DOHH2 (cell line): ENCODE measurements around the gene IQSEC1.

Source experiments
- H3F3A ChIP-seq: fragments of 200-600 bp; sonication (generic), shearing (Covaris generic); 2 replicates; pipeline ENCODE4 v1.6.0; 2016; ENCODE audit warnings: antibody characterized with exemption, mild to moderate bottlenecking; ENCODE audit not compliant: control insufficient read depth, insufficient read depth
- H3K27ac ChIP-seq: fragments of 200-600 bp; sonication (generic); 2 replicates; pipeline ENCODE4 v1.5.1; 2014; ENCODE audit warnings: low read depth, mild to moderate bottlenecking, low read length, moderate library complexity
- H3K27me3 ChIP-seq: fragments of 200-600 bp; sonication (generic); 2 replicates; pipeline ENCODE4 v1.6.1; 2014; ENCODE audit warnings: mild to moderate bottlenecking, low read length, mixed read lengths; ENCODE audit not compliant: control insufficient read depth
- H3K36me3 ChIP-seq: fragments of 200-600 bp; sonication (generic); 2 replicates; pipeline ENCODE4 v1.6.1; 2014; ENCODE audit warnings: mild to moderate bottlenecking, low read length, moderate library complexity, mixed read lengths; ENCODE audit not compliant: control insufficient read depth
- H3K4me1 ChIP-seq: fragments of 200-600 bp; sonication (generic); 2 replicates; pipeline ENCODE4 v1.6.1; 2014; ENCODE audit warnings: mild to moderate bottlenecking, low read length, mixed read lengths; ENCODE audit not compliant: control insufficient read depth
- H3K4me2 ChIP-seq: fragments of 200-600 bp; sonication (generic); 2 replicates; pipeline ENCODE4 v1.6.0; 2014; ENCODE audit warnings: mild to moderate bottlenecking, low read length, moderate library complexity
- H3K4me3 ChIP-seq: fragments of 200-600 bp; sonication (generic); 2 replicates; pipeline ENCODE4 v1.5.1; 2014; ENCODE audit warnings: mild to moderate bottlenecking, low read length, mixed read lengths
- H3K79me2 ChIP-seq: fragments of 200-600 bp; sonication (generic); 2 replicates; pipeline ENCODE4 v1.6.1; 2014; ENCODE audit warnings: mild to moderate bottlenecking, low read length, mixed read lengths; ENCODE audit not compliant: control insufficient read depth
- H3K9me2 ChIP-seq: fragments of 200-600 bp; sonication (generic); replicated peaks from 2 replicates; pipeline ENCODE4 v1.6.1; 2014; ENCODE audit warnings: mild to moderate bottlenecking, low read length, mixed read lengths; ENCODE audit not compliant: control insufficient read depth
- H3K9me3 ChIP-seq: fragments of 200-600 bp; sonication (generic); 2 replicates; pipeline ENCODE4 v1.6.1; 2014; ENCODE audit warnings: antibody characterized with exemption, low read length, mixed read lengths; ENCODE audit not compliant: control insufficient read depth, insufficient read depth
- H4K20me1 ChIP-seq: fragments of 200-600 bp; sonication (generic); 2 replicates; pipeline ENCODE4 v1.6.0; 2014; ENCODE audit warnings: low read depth, mild to moderate bottlenecking, antibody characterized with exemption, low read length, moderate library complexity; ENCODE audit not compliant: control insufficient read depth, insufficient read depth
- CTCF ChIP-seq: fragments of 200-600 bp; sonication (generic); IDR thresholded peaks from one replicate; pipeline ENCODE4 v1.5.1; 2014; ENCODE audit warnings: antibody characterized with exemption, mild to moderate bottlenecking, low read depth, low read length; ENCODE audit not compliant: poor library complexity, severe bottlenecking
- EZH2phosphoT487 ChIP-seq: fragments of 200-600 bp; sonication (generic); IDR thresholded peaks from 2 replicates; pipeline ENCODE4 v1.6.1; 2017; ENCODE audit warnings: borderline replicate concordance, mild to moderate bottlenecking, antibody characterized with exemption, low read length, moderate library complexity, mixed read lengths

IQSEC1 gene

GRCh38 chr3:13051581-13051980, 21.6 kb downstream of the IQSEC1 start:
- no peaks in the 10 kb centered on the region for H3K79me2 ChIP-seq
- H3K4me1 ChIP-seq = peaks cover 9% of the 10 kb centered on the region
- H4K20me1 ChIP-seq = no peaks in the 10 kb centered on the region
- no peaks in the 10 kb centered on the region for H3K9me2 ChIP-seq
- no peaks in the 10 kb centered on the region for H3F3A ChIP-seq
- H3K27me3 ChIP-seq = no peaks in the 10 kb centered on the region
- no peak overlapping the region for H3K4me3 ChIP-seq
- TF ChIP-seq CTCF = no peak
- no peak for TF ChIP-seq EZH2phosphoT487
- no peaks in the 10 kb centered on the region for H3K9me3 ChIP-seq
- no peak overlapping the region for H3K27ac ChIP-seq
- H3K4me2 ChIP-seq = no peak overlapping the region
- no peaks in the 10 kb centered on the region for H3K36me3 ChIP-seq

- Histone ChIP-seq H3K4me2 (no peak overlapping the region), H3K36me3 (no peaks in the 10 kb centered on the region), H3K27ac (no peak overlapping the region), H3K9me2 (no peaks in the 10 kb centered on the region), H3K4me1 (peaks cover 14% of the 10 kb centered on the region), H3K9me3 (no peaks in the 10 kb centered on the region), H4K20me1 (no peaks in the 10 kb centered on the region), H3K4me3 (no peak overlapping the region), H3F3A (no peaks in the 10 kb centered on the region), H3K79me2 (no peaks in the 10 kb centered on the region), H3K27me3 (no peaks in the 10 kb centered on the region)
- TF ChIP-seq CTCF (no peak), EZH2phosphoT487 (no peak)
Measured at GRCh38 chr3:13051066-13051465, 22.2 kb downstream of the IQSEC1 start.

GRCh38 chr3:13050446-13050845, 22.8 kb downstream of the IQSEC1 start:
- no peaks in the 10 kb centered on the region for H3F3A ChIP-seq
- no peaks in the 10 kb centered on the region for H3K9me3 ChIP-seq
- no peaks in the 10 kb centered on the region for H4K20me1 ChIP-seq
- TF ChIP-seq EZH2phosphoT487 = no peak
- TF ChIP-seq CTCF = no peak
- peaks cover 21% of the 10 kb centered on the region for H3K4me1 ChIP-seq
- H3K4me3 ChIP-seq = no peak overlapping the region
- H3K4me2 ChIP-seq = no peak overlapping the region
- no peaks in the 10 kb centered on the region for H3K36me3 ChIP-seq
- H3K79me2 ChIP-seq = no peaks in the 10 kb centered on the region
- H3K9me2 ChIP-seq = no peaks in the 10 kb centered on the region
- H3K27ac ChIP-seq = no peak overlapping the region
- no peaks in the 10 kb centered on the region for H3K27me3 ChIP-seq

- H3F3A ChIP-seq = no peaks in the 10 kb centered on the region
- no peak overlapping the region for H3K27ac ChIP-seq
- no peak overlapping the region for H3K4me3 ChIP-seq
- H3K4me2 ChIP-seq = no peak overlapping the region
- H3K36me3 ChIP-seq = no peaks in the 10 kb centered on the region
- H3K9me2 ChIP-seq = no peaks in the 10 kb centered on the region
- no peak for TF ChIP-seq EZH2phosphoT487
- no peak for TF ChIP-seq CTCF
- H3K79me2 ChIP-seq = no peaks in the 10 kb centered on the region
- no peaks in the 10 kb centered on the region for H3K27me3 ChIP-seq
- H3K4me1 ChIP-seq = peaks cover 28% of the 10 kb centered on the region
- no peaks in the 10 kb centered on the region for H3K9me3 ChIP-seq
- no peaks in the 10 kb centered on the region for H4K20me1 ChIP-seq
Measured at GRCh38 chr3:13049400-13049799, 23.8 kb downstream of the IQSEC1 start.
